A549 treated with DMSO at 1 μM for 4 hours (cell line): Measurements from ENCODE around the gene ARHGAP44. TPM values are rescaled to one million over a fixed set of nuclear protein-coding genes. Genes with fewer than 3 reads are reported as not detected.

Source experiments
- total RNA-seq: library from RNA; stranded (reverse); fragments of 200-300 nt; extraction: Qiagen RNA extraction; gene quantifications from 5 replicates; pipeline ENCODE4 v1.2.3, GENCODE V29; 2022; ENCODE audit warnings: low read depth

Gene ARHGAP44
- total RNA-seq = 3.0 to 3.6 TPM (median 3.1 TPM) in 5 replicates

GRCh38 chr17:12789481-12790248 is at the start of gene ARHGAP44:
Gene ARHGAP44, plus strand, starts transcription at chr17:12789498. Its CDS starts 341 bp downstream, at chr17:12789839.

DNA sequence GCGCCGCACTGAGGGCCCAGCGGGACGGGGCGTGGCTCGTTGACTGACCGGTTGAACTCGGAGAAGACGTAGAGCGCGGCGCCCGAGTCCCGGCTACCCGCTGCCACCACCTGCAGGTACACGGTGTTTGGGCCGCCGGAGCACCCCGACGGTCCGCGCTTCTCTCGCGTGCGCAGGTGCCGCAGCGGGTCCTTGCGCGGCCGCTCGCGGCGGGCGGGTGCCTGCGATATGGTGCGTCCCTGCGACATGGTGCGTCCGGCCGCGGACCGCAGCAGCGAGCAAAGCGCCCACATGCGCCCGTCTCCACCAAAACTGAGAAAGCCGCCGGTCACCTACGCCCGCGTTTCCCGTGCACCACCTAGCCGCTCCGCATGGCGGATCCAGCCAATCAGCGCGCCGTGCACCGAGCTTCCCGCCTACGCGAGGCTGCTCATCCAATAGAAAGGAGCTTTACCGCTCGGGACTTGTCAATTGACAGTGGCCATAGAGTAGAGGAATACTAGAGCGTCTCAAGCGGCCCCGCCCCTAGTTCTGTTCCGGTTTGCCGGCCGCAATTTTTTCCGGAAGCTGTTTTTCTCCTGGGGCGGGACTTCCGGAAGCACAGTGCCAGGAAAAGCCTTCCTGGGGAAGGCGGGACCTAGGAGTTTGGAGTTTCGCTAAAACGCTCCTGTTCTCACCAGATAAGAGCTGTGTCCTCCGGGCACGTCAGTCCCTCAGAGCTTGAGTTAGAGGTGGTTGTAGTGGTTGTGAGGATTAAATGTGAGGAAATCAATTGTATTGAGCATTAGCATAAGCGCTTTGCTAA is 228.6 kb downstream of the ARHGAP44 start, which contains the start of gene ELAC2:
TSS of gene ELAC2 (minus strand) at position 373 of the 805 bp plus-strand sequence. CDS start at position 293, 80 bp downstream.

Other genes starting within 250 kb of the ARHGAP44 start
- gene MYOCD, start 123.6 kb upstream of the ARHGAP44 start, total RNA-seq = 0.94 to 3.0 TPM (median 2.1 TPM) in 5 replicates
- 105 to 116 TPM (median 109 TPM) in 5 replicates for gene ELAC2, start 228.5 kb downstream of the ARHGAP44 start, total RNA-seq